Liver (tissue), 9 donors: ENCODE results near the gene IGF2R. TPM values are rescaled to one million over a fixed set of nuclear protein-coding genes. Genes with fewer than 3 reads are reported as not detected.

Experiments used
- DNase-seq: peaks from one replicate; pipeline ENCODE4 v3.0.0-alpha.2; 2017; ENCODE audit warnings: low spot score
- H3K27ac ChIP-seq, 2 donors: one replicate each; pipeline ENCODE4 v1.7.0; 2013; ENCODE audit warnings: inconsistent platforms in 2 of 2, low read length in 2 of 2, control low read depth in 1 of 2, low read depth in 1 of 2, mild to moderate bottlenecking in 1 of 2
- H3K27me3 ChIP-seq, 4 donors: one replicate each; pipeline versions ENCODE4 v1.6.1 to v1.7.0; 2013; ENCODE audit warnings: low read length in 3 of 4, inconsistent platforms in 1 of 4, mild to moderate bottlenecking in 1 of 4, moderate library complexity in 1 of 4; ENCODE audit not compliant: control insufficient read depth in 4 of 4, insufficient read depth in 4 of 4
- H3K36me3 ChIP-seq, 4 donors: one replicate each; pipeline versions ENCODE4 v1.6.1 to v1.7.0; 2013; ENCODE audit warnings: low read length in 3 of 4, mild to moderate bottlenecking in 3 of 4, low read depth in 1 of 4, moderate library complexity in 1 of 4; ENCODE audit not compliant: control insufficient read depth in 4 of 4, insufficient read depth in 3 of 4
- H3K4me1 ChIP-seq, 4 donors: one replicate each; pipeline versions ENCODE4 v1.6.1 to v1.7.0; 2013; ENCODE audit warnings: low read length in 3 of 4, mild to moderate bottlenecking in 3 of 4, moderate library complexity in 1 of 4; ENCODE audit not compliant: control insufficient read depth in 4 of 4, insufficient read depth in 4 of 4
- H3K4me3 ChIP-seq, 3 donors: one replicate each; pipeline versions ENCODE4 v1.6.1 to v1.7.0; 2013; ENCODE audit warnings: low read length in 3 of 3, control low read depth in 1 of 3, low read depth in 1 of 3, mild to moderate bottlenecking in 1 of 3
- H3K9ac ChIP-seq, 2 donors: one replicate each; pipeline ENCODE4 v1.7.0; 2013; ENCODE audit warnings: low read length in 2 of 2, mild to moderate bottlenecking in 2 of 2, moderate library complexity in 2 of 2, control low read depth in 1 of 2, low read depth in 1 of 2
- H3K9me3 ChIP-seq, 4 donors: one replicate each; pipeline versions ENCODE4 v1.6.1 to v1.7.0; 2013; ENCODE audit warnings: low read length in 3 of 4; ENCODE audit not compliant: control insufficient read depth in 4 of 4
- CTCF ChIP-seq: fragments of 150-350 bp; IDR thresholded peaks from 2 replicates; pipeline ENCODE4 v1.5.1; 2017; ENCODE audit warnings: improper control_type of control experiment, low read depth, low read length; ENCODE audit not compliant: missing input control
- EGR1 ChIP-seq, 2 donors: IDR thresholded peaks; 2 replicates each; pipeline ENCODE4 v1.6.1; 2016 to 2018; ENCODE audit warnings: antibody characterized with exemption in 2 of 2, low read depth in 2 of 2
- FOXA1 ChIP-seq: IDR thresholded peaks from 2 replicates; pipeline ENCODE4 v1.6.1; 2016; ENCODE audit warnings: antibody characterized with exemption
- FOXA2 ChIP-seq: IDR thresholded peaks from 2 replicates; pipeline ENCODE4 v1.6.1; 2016; ENCODE audit warnings: antibody characterized with exemption
- GABPA ChIP-seq, 2 donors: IDR thresholded peaks in 1 of 2; conservative IDR thresholded peaks in 1 of 2; 2 replicates each; pipeline ENCODE4 v1.6.1; 2016; ENCODE audit warnings: antibody characterized with exemption in 2 of 2, mild to moderate bottlenecking in 1 of 2, moderate library complexity in 1 of 2
- HNF4A ChIP-seq, 2 donors: conservative IDR thresholded peaks; 2 replicates each; pipeline ENCODE4 v1.6.1; 2016; ENCODE audit warnings: antibody characterized with exemption in 2 of 2, mild to moderate bottlenecking in 2 of 2
- HNF4G ChIP-seq: IDR thresholded peaks from 2 replicates; pipeline ENCODE4 v1.6.1; 2016; ENCODE audit warnings: antibody characterized with exemption
- JUND ChIP-seq, 2 donors: IDR thresholded peaks; 2 replicates each; pipeline ENCODE4 v1.6.1; 2016; ENCODE audit warnings: antibody characterized with exemption in 2 of 2
- MAX ChIP-seq: IDR thresholded peaks from 2 replicates; pipeline ENCODE4 v1.6.1; 2016; ENCODE audit warnings: antibody characterized with exemption
- NR2F2 ChIP-seq: IDR thresholded peaks from 2 replicates; pipeline ENCODE4 v1.6.1; 2016; ENCODE audit warnings: antibody characterized with exemption
- RAD21 ChIP-seq, 2 donors: IDR thresholded peaks; 2 replicates each; pipeline ENCODE4 v1.6.1; 2016; ENCODE audit warnings: antibody characterized with exemption in 2 of 2, mild to moderate bottlenecking in 2 of 2
- RXRA ChIP-seq, 2 donors: IDR thresholded peaks; 2 replicates each; pipeline ENCODE4 v1.6.1; 2017 to 2018; ENCODE audit warnings: antibody characterized with exemption in 2 of 2, mild to moderate bottlenecking in 1 of 2
- SP1 ChIP-seq: IDR thresholded peaks from 2 replicates; pipeline ENCODE4 v1.6.1; 2018; ENCODE audit warnings: antibody characterized with exemption, mild to moderate bottlenecking
- TAF1 ChIP-seq: conservative IDR thresholded peaks from 2 replicates; pipeline ENCODE4 v1.6.1; 2016; ENCODE audit warnings: antibody characterized with exemption, mild to moderate bottlenecking
- YY1 ChIP-seq: IDR thresholded peaks from 2 replicates; pipeline ENCODE4 v1.6.1; 2016; ENCODE audit warnings: antibody characterized with exemption, mild to moderate bottlenecking
- ZBTB33 ChIP-seq: IDR thresholded peaks from 2 replicates; pipeline ENCODE4 v1.6.1; 2016; ENCODE audit warnings: antibody characterized with exemption
- WGBS: extraction: QIAGEN DNeasy Blood & Tissue Kit; methylation state at CpG from one replicate; pipeline ENCODE4 v1.1.7; 2013; 5-methylcytosine and 5-hydroxymethylcytosine counted together
- polyA plus RNA-seq, 2 donors: library from polyadenylated mRNA; stranded (reverse) in 1 of 2; unstranded in 1 of 2; fragments of 200-250 nt in 1 of 2; fragments of >200 nt in 1 of 2; fragmentation: Nextera tagmentation in 1 of 2; extraction: Ambion mirVana in 1 of 2; gene quantifications; one replicate each; pipeline versions ENCODE4 v1.2.1 to v1.2.3, GENCODE V29; 2013 to 2015
- total RNA-seq, 2 donors: library from RNA; depleted of rRNA; stranded (reverse); fragments of >200 nt; gene quantifications; one replicate each; pipeline ENCODE4 v1.2.3, GENCODE V29; 2014
- TF ChIP-seq, protein P1 (sequence below): IDR thresholded peaks from 2 replicates; pipeline ENCODE4 v1.6.1; 2016; ENCODE audit warnings: antibody characterized with exemption, mild to moderate bottlenecking
- TF ChIP-seq, protein P2 (sequence below): IDR thresholded peaks from 2 replicates; pipeline ENCODE4 v1.6.1; 2016; ENCODE audit warnings: antibody characterized with exemption
- donor health status: healthy.
- donor health status: healthy.
- donor health status: healthy.
- donor health status: healthy.
- donor health status: healthy.

IGF2R gene
- total and polyA plus RNA-seq, 4 donors, result 16.6 to 84.9 (median 45.7) TPM

- no peaks in the 10 kb centered on the region for H3K27me3 ChIP-seq
- DNase-seq, result no peak
- no peak overlapping the region for H3K9ac ChIP-seq
- WGBS, result 97% methylated on average over 7 of the region's 7 CpGs
- peaks cover 3 to 37% (median 23%) of the 10 kb centered on the region in 4 donors for H3K36me3 ChIP-seq
- TF ChIP-seq HNF4G (no peak), ZBTB33 (no peak), CTCF (no peak), JUND (IDR thresholded peaks at IDR 0.05) (no peak), EGR1 (IDR thresholded peaks at IDR 0.05; ENCODE audit: low read depth in 2 of 2) (no peak), TAF1 (no peak)
- TF ChIP-seq, protein P1, sequence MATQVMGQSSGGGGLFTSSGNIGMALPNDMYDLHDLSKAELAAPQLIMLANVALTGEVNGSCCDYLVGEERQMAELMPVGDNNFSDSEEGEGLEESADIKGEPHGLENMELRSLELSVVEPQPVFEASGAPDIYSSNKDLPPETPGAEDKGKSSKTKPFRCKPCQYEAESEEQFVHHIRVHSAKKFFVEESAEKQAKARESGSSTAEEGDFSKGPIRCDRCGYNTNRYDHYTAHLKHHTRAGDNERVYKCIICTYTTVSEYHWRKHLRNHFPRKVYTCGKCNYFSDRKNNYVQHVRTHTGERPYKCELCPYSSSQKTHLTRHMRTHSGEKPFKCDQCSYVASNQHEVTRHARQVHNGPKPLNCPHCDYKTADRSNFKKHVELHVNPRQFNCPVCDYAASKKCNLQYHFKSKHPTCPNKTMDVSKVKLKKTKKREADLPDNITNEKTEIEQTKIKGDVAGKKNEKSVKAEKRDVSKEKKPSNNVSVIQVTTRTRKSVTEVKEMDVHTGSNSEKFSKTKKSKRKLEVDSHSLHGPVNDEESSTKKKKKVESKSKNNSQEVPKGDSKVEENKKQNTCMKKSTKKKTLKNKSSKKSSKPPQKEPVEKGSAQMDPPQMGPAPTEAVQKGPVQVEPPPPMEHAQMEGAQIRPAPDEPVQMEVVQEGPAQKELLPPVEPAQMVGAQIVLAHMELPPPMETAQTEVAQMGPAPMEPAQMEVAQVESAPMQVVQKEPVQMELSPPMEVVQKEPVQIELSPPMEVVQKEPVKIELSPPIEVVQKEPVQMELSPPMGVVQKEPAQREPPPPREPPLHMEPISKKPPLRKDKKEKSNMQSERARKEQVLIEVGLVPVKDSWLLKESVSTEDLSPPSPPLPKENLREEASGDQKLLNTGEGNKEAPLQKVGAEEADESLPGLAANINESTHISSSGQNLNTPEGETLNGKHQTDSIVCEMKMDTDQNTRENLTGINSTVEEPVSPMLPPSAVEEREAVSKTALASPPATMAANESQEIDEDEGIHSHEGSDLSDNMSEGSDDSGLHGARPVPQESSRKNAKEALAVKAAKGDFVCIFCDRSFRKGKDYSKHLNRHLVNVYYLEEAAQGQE, result no peak
- H3K27ac ChIP-seq, result no peak overlapping the region
- H3K9me3 ChIP-seq, result no peaks in the 10 kb centered on the region
- peaks cover 0 to 18% (median 8%) of the 10 kb centered on the region in 4 donors for H3K4me1 ChIP-seq
- H3K4me3 ChIP-seq, result no peak overlapping the region
Observed at GRCh38 chr6:160032538-160032937, 63.7 kb downstream of the IGF2R start.

- Histone ChIP-seq H3K27ac (peak overlapping the region; percentile 28 to 41), H3K36me3 (peaks cover 3 to 35% (median 20%) of the 10 kb centered on the region in 4 donors), H3K27me3 (no peaks in the 10 kb centered on the region), H3K4me3 (no peak overlapping the region), H3K9ac (no peak overlapping the region), H3K4me1 (peaks cover 0 to 18% (median 8%) of the 10 kb centered on the region in 4 donors), H3K9me3 (no peaks in the 10 kb centered on the region)
- WGBS, result 81% methylated on average over 17 of the region's 17 CpGs
- DNase-seq, result no peak
- TF ChIP-seq FOXA2, result peak; percentile 73
- no peak for TF ChIP-seq CTCF
- no peak for TF ChIP-seq MAX
- peak in 1 of 2 donors; percentile 33 for TF ChIP-seq GABPA (IDR thresholded peaks at IDR 0.05 in 1 of 2, conservative IDR thresholded peaks at IDR 0.05 in 1 of 2)
- TF ChIP-seq EGR1 (IDR thresholded peaks at IDR 0.05; ENCODE audit: low read depth in 2 of 2), result no peak
- TF ChIP-seq SP1, result no peak
- peak; percentile 49 for TF ChIP-seq FOXA1
- no peak for TF ChIP-seq ZBTB33
- no peak for TF ChIP-seq TAF1
- peak; percentile 39 to 46 for TF ChIP-seq HNF4A (conservative IDR thresholded peaks at IDR 0.05)
- no peak for TF ChIP-seq NR2F2
- TF ChIP-seq RAD21 (IDR thresholded peaks at IDR 0.05), result peak; percentile 21 to 42
- peak; percentile 54 for TF ChIP-seq YY1
- TF ChIP-seq, protein P2, sequence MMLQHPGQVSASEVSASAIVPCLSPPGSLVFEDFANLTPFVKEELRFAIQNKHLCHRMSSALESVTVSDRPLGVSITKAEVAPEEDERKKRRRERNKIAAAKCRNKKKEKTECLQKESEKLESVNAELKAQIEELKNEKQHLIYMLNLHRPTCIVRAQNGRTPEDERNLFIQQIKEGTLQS, result no peak
- peak; percentile 25 to 49 for TF ChIP-seq RXRA (IDR thresholded peaks at IDR 0.05)
- TF ChIP-seq JUND (IDR thresholded peaks at IDR 0.05), result peak in 1 of 2 donors; percentile 13
- no peak for TF ChIP-seq HNF4G
Observed at GRCh38 chr6:160034036-160034930, 65.4 kb downstream of the IGF2R start.
